Panc1 (cell line): ENCODE measurements around the gene PCNX2. TPM values are rescaled to one million over a fixed set of nuclear protein-coding genes. Genes with fewer than 3 reads are reported as not detected.

Experiments
- ATAC-seq: fragments of 200-7000 bp; cut with Tn5 transposase; 2 replicates; pipeline ENCODE4 v1.9.1; 2020; ENCODE audit warnings: mild to moderate bottlenecking, moderate library complexity
- BruUV-seq: library from RNA; stranded (reverse); fragments of 400-500 nt; replicated peaks from 2 replicates; lab custom pipeline; 2021; lab: Mats Ljungman, UMichigan
- CTCF ChIA-PET: fragments of 300-600 bp; sonication (Branson Sonifier 250); formaldehyde crosslinking; loops from one replicate; lab custom pipeline; 2022; ENCODE audit warnings: antibody characterized with exemption; lab: Charles Lee
- POLR2A ChIA-PET: fragments of 300-600 bp; sonication (Branson Sonifier 250); formaldehyde crosslinking; loops from one replicate; lab custom pipeline; 2022; ENCODE audit warnings: antibody characterized with exemption; lab: Charles Lee
- DNase-seq: peaks from one replicate; pipeline ENCODE4 v3.0.0-alpha.2; 2010; ENCODE audit warnings: low read depth, low spot score
- H3K27ac ChIP-seq: 2 replicates; pipeline ENCODE4 v1.5.1; 2011; ENCODE audit warnings: mild to moderate bottlenecking, low read length, inconsistent platforms
- H3K27me3 ChIP-seq: fragments of 200-500 bp; sonication (Bioruptor generic); 2 replicates; pipeline ENCODE4 v1.6.0; 2014; ENCODE audit warnings: low read length, inconsistent platforms; ENCODE audit not compliant: control insufficient read depth, insufficient read depth
- H3K36me3 ChIP-seq: fragments of 200-500 bp; sonication (Bioruptor generic); 2 replicates; pipeline ENCODE4 v1.5.1; 2014; ENCODE audit warnings: inconsistent platforms, mild to moderate bottlenecking, low read length, moderate library complexity; ENCODE audit not compliant: control insufficient read depth, insufficient read depth
- H3K4me1 ChIP-seq: 2 replicates; pipeline ENCODE4 v1.5.1; 2011; ENCODE audit warnings: inconsistent platforms, mild to moderate bottlenecking, low read length, moderate library complexity; ENCODE audit not compliant: control insufficient read depth, insufficient read depth
- H3K4me3 ChIP-seq, 2 experiments: 2 replicates each; pipeline ENCODE4 v1.5.1; 2011 to 2012; ENCODE audit warnings: low read depth in 2 of 2, low read length in 2 of 2, mild to moderate bottlenecking in 2 of 2, inconsistent platforms in 1 of 2, moderate library complexity in 1 of 2
- H3K9me3 ChIP-seq: fragments of 200-500 bp; sonication (Bioruptor generic); 2 replicates; pipeline ENCODE4 v1.5.1; 2014; ENCODE audit warnings: low read depth, mild to moderate bottlenecking, inconsistent platforms, low read length, moderate library complexity; ENCODE audit not compliant: control insufficient read depth, insufficient read depth
- POLR2AphosphoS5 ChIP-seq: IDR thresholded peaks from 2 replicates; pipeline ENCODE4 v1.6.1; 2012; ENCODE audit warnings: mild to moderate bottlenecking, low read depth, low read length, moderate library complexity
- SIN3A ChIP-seq: IDR thresholded peaks from 2 replicates; pipeline ENCODE4 v1.6.1; 2012; ENCODE audit warnings: low read depth, mild to moderate bottlenecking, low read length, moderate library complexity, borderline replicate concordance; ENCODE audit not compliant: insufficient read depth
- TCF7L2 ChIP-seq: IDR thresholded peaks from 2 replicates; pipeline ENCODE4 v1.6.1; 2011; ENCODE audit warnings: mild to moderate bottlenecking, low read depth, low read length, inconsistent platforms
- in situ Hi-C: cut with HindIII; loops from 2 replicates; pipeline ENCODE4 v1.10.0; 2016; ENCODE audit warnings: low sequenced_read_pairs, low pct_unique_long_range_greater_than_20kb
- intact Hi-C: fragments of 100-400 bp; cut with micrococcal nuclease; formaldehyde crosslinking; loops from one replicate; pipeline ENCODE4 v1.10.0; 2022; ENCODE audit not compliant: unreplicated experiment
- total RNA-seq: library from RNA; stranded (reverse); gene quantifications from one replicate; pipeline ENCODE4 v1.2.1, GENCODE V29; 2021; ENCODE audit not compliant: unreplicated experiment
- TF ChIP-seq, protein P1 (sequence below): fragments of 450-650 bp; IDR thresholded peaks from 2 replicates; pipeline ENCODE4 v1.5.1; 2017; ENCODE audit warnings: mild to moderate bottlenecking
- TF ChIP-seq, protein P2 (sequence below), 2 experiments: IDR thresholded peaks; 2 replicates each; pipeline ENCODE4 v1.6.1; 2011 to 2012; ENCODE audit warnings: low read depth in 2 of 2, control low read depth in 1 of 2, low read length in 1 of 2, mild to moderate bottlenecking in 1 of 2, moderate library complexity in 1 of 2; ENCODE audit not compliant: insufficient read depth in 1 of 2

Gene PCNX2
- total RNA-seq, 1 experiment from 2014 or later, result 2.6 TPM

DNA sequence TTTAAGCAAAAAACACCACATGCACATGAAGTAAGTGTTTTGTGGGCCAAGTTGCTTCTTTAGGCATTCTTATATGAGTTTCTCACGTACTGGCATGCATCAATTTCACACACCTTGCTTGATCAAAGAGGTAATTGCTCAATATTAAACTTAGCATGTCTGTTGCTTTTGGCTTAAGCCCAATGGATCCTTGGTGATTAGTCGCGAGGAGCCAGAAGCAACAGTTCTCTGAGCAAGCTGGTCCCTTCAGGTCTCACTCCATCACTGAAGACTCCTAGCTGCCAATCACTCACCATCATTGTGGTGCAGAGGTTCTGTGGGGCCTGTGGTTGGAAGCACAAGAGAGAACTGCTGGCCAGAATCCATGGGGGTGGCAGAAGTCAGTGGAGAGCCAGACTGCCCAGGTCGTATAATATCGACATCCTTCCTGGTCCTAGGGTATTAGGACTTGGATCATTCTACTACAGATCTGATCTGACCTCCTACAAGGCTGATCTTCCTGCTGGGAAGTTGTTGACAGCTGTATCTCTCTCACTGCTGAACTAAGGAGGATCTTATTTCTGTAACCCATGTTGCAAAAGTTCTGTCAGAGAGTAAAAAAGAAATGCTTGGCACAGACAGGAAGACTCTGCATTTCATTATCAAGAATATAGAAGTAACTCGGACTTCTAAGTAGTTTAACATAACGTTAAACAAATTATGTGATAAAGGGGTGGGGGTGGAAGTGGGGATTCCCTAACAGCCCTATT lies 204.6 kb downstream of the PCNX2 start:
- Histone ChIP-seq H3K9me3 (no peaks in the 10 kb centered on the region), H3K27ac (no peak overlapping the region), H3K36me3 (no peaks in the 10 kb centered on the region), H3K27me3 (no peaks in the 10 kb centered on the region), H3K4me1 (no peaks in the 10 kb centered on the region), H3K4me3 (no peak overlapping the region)
- no peak for DNase-seq
- in situ Hi-C loops (no loop called here), intact Hi-C loops (no loop called here)
- no peak for ATAC-seq
- TF ChIP-seq, protein P1, sequence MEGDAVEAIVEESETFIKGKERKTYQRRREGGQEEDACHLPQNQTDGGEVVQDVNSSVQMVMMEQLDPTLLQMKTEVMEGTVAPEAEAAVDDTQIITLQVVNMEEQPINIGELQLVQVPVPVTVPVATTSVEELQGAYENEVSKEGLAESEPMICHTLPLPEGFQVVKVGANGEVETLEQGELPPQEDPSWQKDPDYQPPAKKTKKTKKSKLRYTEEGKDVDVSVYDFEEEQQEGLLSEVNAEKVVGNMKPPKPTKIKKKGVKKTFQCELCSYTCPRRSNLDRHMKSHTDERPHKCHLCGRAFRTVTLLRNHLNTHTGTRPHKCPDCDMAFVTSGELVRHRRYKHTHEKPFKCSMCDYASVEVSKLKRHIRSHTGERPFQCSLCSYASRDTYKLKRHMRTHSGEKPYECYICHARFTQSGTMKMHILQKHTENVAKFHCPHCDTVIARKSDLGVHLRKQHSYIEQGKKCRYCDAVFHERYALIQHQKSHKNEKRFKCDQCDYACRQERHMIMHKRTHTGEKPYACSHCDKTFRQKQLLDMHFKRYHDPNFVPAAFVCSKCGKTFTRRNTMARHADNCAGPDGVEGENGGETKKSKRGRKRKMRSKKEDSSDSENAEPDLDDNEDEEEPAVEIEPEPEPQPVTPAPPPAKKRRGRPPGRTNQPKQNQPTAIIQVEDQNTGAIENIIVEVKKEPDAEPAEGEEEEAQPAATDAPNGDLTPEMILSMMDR, result no peak
- TF ChIP-seq SIN3A (no peak), TCF7L2 (no peak), POLR2AphosphoS5 (no peak)
- TF ChIP-seq, protein P2, sequence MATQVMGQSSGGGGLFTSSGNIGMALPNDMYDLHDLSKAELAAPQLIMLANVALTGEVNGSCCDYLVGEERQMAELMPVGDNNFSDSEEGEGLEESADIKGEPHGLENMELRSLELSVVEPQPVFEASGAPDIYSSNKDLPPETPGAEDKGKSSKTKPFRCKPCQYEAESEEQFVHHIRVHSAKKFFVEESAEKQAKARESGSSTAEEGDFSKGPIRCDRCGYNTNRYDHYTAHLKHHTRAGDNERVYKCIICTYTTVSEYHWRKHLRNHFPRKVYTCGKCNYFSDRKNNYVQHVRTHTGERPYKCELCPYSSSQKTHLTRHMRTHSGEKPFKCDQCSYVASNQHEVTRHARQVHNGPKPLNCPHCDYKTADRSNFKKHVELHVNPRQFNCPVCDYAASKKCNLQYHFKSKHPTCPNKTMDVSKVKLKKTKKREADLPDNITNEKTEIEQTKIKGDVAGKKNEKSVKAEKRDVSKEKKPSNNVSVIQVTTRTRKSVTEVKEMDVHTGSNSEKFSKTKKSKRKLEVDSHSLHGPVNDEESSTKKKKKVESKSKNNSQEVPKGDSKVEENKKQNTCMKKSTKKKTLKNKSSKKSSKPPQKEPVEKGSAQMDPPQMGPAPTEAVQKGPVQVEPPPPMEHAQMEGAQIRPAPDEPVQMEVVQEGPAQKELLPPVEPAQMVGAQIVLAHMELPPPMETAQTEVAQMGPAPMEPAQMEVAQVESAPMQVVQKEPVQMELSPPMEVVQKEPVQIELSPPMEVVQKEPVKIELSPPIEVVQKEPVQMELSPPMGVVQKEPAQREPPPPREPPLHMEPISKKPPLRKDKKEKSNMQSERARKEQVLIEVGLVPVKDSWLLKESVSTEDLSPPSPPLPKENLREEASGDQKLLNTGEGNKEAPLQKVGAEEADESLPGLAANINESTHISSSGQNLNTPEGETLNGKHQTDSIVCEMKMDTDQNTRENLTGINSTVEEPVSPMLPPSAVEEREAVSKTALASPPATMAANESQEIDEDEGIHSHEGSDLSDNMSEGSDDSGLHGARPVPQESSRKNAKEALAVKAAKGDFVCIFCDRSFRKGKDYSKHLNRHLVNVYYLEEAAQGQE (IDR thresholded peaks at IDR 0.05; ENCODE audit: insufficient read depth in 1 of 2, low read depth in 2 of 2, low read length in 1 of 2), result no peak
- POLR2A ChIA-PET, result no interaction called here
- no TSS peak for BruUV-seq
- CTCF ChIA-PET, result no interaction called here

DNA sequence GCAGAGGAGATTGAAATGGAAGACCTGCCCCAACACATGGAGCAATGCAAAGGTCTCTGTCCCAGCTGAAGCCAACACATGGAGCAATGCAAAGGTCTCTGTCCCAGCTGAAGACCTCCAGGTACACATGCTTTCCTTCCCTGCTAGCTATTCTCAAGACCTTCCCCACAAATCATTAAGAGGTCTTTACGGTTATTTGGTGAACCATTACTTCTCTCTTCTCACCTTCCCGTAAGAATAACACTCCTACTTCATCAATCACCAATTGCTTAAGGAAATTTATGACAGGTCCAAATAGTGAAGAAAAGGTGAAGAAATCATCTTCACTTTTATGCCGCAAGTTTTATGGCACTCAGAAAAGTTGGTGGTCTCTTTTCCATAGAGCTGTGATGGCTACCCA lies 206.3 kb downstream of the PCNX2 start:
- H3K9me3 ChIP-seq, result no peaks in the 10 kb centered on the region
- DNase-seq, result no peak
- TF ChIP-seq TCF7L2 (no peak), POLR2AphosphoS5 (no peak), SIN3A (no peak)
- TF ChIP-seq, protein P2 (IDR thresholded peaks at IDR 0.05; ENCODE audit: insufficient read depth in 1 of 2, low read depth in 2 of 2, low read length in 1 of 2), result no peak
- TF ChIP-seq, protein P1, result no peak
- intact Hi-C loops, result no loop called here
- H3K36me3 ChIP-seq, result no peaks in the 10 kb centered on the region
- ChIA-PET POLR2A (no interaction called here), CTCF (no interaction called here)
- no peak overlapping the region for H3K27ac ChIP-seq
- in situ Hi-C loops, result no loop called here
- H3K4me1 ChIP-seq, result no peaks in the 10 kb centered on the region
- BruUV-seq, result no TSS peak
- H3K27me3 ChIP-seq, result no peaks in the 10 kb centered on the region
- no peak for ATAC-seq
- H3K4me3 ChIP-seq, result no peak overlapping the region
